ENCODE results near the gene TAF1D.
A peak's percentile ranks its signal among the peaks of the same experiment; 100 is the strongest.

Gene TAF1D

DNA sequence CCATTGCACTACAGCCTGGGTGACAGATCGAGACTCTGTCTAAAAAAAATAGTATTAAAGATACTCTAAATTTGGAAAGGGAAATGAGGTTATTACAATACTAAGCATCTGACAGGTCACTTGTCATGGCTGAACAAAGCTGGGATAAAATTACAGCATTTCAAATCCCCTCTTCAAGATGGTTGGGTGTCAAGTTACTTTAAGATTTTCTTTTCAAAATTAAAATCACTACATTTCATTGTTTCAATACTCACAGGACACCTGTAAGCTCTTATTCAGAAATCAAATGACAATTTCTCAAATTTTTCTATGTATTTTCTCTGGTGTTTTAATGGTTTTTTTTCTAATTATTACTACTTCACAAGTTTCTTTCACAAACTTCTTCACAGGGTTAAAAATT, 5.7 kb downstream of the TAF1D start:
- no CpG with 5 or more reads among the region's 1 CpG for WGBS, 2 experiments (ENCODE audit: insufficient coverage in 2 of 2)
- H3K27ac ChIP-seq (ENCODE audit: low read depth, low read length, severe bottlenecking), result no peak overlapping the region
- peaks cover 8% of the 10 kb centered on the region for H3K4me1 ChIP-seq (ENCODE audit: control insufficient read depth, insufficient read depth, low read length, poor library complexity, severe bottlenecking)
- H3K9me3 ChIP-seq (ENCODE audit: control insufficient read depth, low read length), result no peaks in the 10 kb centered on the region
- H3K36me3 ChIP-seq (ENCODE audit: control insufficient read depth, insufficient read depth, low read length), result peaks cover 84% of the 10 kb centered on the region
- H3K4me3 ChIP-seq (ENCODE audit: extremely low read depth, insufficient read depth, low read length, poor library complexity, severe bottlenecking), result no peak overlapping the region

- peaks cover 89% of the 10 kb centered on the region for H3K36me3 ChIP-seq (ENCODE audit: control insufficient read depth, insufficient read depth, low read length)
- H3K27ac ChIP-seq (ENCODE audit: low read depth, low read length, severe bottlenecking), result peak overlapping the region; percentile 3
- H3K9me3 ChIP-seq (ENCODE audit: control insufficient read depth, low read length), result no peaks in the 10 kb centered on the region
- WGBS, 2 experiments (ENCODE audit: insufficient coverage in 2 of 2), result 88% methylated on average over 1 of the region's 1 CpG; no CpG with 5 or more reads in 1 of the 2 experiments
- H3K4me1 ChIP-seq (ENCODE audit: control insufficient read depth, insufficient read depth, low read length, poor library complexity, severe bottlenecking), result peaks cover 8% of the 10 kb centered on the region
- H3K4me3 ChIP-seq (ENCODE audit: extremely low read depth, insufficient read depth, low read length, poor library complexity, severe bottlenecking), result no peak overlapping the region
Observed at GRCh38 chr11:93734427-93735222, 6.7 kb downstream of the TAF1D start.

- 93 to 94% methylated on average over 5 to 6 of the region's 6 CpGs for WGBS, 2 experiments (ENCODE audit: insufficient coverage in 2 of 2)
- H3K4me3 ChIP-seq (ENCODE audit: extremely low read depth, insufficient read depth, low read length, poor library complexity, severe bottlenecking), result no peak overlapping the region
- H3K9me3 ChIP-seq (ENCODE audit: control insufficient read depth, low read length), result no peaks in the 10 kb centered on the region
- H3K4me1 ChIP-seq (ENCODE audit: control insufficient read depth, insufficient read depth, low read length, poor library complexity, severe bottlenecking), result peaks cover 5% of the 10 kb centered on the region
- peak overlapping the region; percentile 52 for H3K27ac ChIP-seq (ENCODE audit: low read depth, low read length, severe bottlenecking)
- H3K36me3 ChIP-seq (ENCODE audit: control insufficient read depth, insufficient read depth, low read length), result peaks cover 93% of the 10 kb centered on the region
Observed at GRCh38 chr11:93733474-93733873, 7.8 kb downstream of the TAF1D start.

DNA sequence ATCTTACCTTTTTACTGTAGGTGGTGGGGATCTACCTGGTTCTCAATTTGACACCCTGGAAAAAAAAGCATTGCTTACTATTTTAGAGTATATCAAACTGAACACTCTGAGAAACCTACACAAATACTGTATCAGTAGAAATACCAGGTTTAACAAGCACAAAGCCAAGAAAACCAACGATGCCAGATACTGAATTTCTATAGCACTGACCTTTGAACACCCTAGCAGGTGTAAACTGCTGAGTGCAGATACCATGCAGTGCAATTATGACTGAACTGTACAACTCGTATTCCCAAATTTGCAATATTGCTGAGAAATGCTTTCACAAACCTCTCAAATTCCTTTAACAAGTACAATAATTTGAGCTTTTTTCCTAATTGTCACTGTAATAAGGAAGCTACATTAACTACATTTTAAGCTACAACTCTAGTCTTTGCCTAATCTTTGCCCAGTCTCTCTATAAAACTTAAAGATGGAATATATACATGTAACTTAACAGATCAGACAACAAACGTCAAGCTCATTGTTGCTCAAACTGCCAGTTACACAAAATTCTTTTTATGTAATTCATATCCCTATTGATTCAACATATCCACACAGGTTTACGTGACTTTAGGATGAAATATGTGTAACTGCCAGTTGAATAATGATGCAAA, 8.9 kb downstream of the TAF1D start:
- Histone ChIP-seq H3K4me3 (ENCODE audit: extremely low read depth, insufficient read depth, low read length, poor library complexity, severe bottlenecking) (no peak overlapping the region), H3K9me3 (ENCODE audit: control insufficient read depth, low read length) (no peaks in the 10 kb centered on the region), H3K36me3 (ENCODE audit: control insufficient read depth, insufficient read depth, low read length) (peaks cover 93% of the 10 kb centered on the region), H3K27ac (ENCODE audit: low read depth, low read length, severe bottlenecking) (no peak overlapping the region), H3K4me1 (ENCODE audit: control insufficient read depth, insufficient read depth, low read length, poor library complexity, severe bottlenecking) (peaks cover 4% of the 10 kb centered on the region)
- 95 to 100% methylated on average over 2 of the region's 4 CpGs for WGBS, 2 experiments (ENCODE audit: insufficient coverage in 2 of 2)

DNA sequence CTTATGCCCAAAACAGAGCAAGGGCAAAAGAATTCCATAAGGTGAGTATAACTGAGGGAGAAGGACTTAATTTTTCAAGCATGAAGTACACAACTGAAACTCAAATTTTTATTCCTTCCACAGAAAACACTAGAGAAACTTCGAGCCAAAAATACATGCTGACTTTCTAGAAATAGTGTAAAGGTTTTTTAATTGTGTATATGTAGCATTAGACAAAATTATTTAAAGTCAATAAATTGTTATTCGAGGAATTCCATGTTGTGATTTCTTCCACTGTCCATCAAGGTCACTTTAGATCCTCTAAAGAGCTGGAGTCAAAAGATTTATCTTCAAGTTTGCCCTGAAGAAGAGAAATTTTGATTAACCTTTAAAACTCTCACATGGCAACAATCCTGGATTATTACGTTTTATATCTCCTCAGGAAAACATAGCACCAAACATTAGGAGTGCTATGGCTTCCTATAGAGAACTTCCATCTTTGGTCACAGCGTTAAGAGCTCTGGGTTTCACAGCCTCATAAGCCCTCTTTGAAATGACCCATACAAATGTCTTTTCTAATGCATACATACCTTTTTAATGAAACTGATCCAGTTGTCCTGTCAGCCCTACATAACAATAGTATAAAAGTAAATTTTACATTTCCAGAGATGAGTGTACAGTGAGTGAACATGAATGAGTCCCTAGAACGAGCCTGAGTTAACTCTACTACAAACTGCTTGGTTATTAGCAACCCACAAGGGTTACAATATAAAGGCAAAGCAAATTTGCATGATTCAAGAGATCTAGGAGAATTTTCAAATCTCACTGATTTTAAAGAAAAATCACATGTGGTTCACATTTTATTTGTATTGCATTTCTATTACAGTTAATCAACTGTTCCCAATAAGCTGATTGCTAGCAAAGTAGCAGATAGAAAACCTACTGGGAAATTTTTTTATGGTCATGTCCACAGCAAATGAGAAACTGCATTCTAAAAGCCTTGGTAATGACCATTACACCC, 10.9 kb downstream of the TAF1D start:
- peak overlapping the region; percentile 25 for H3K27ac ChIP-seq (ENCODE audit: low read depth, low read length, severe bottlenecking)
- WGBS, 2 experiments (ENCODE audit: insufficient coverage in 2 of 2), result 94 to 100% methylated on average over 2 of the region's 5 CpGs
- peaks cover 96% of the 10 kb centered on the region for H3K36me3 ChIP-seq (ENCODE audit: control insufficient read depth, insufficient read depth, low read length)
- no peak overlapping the region for H3K4me3 ChIP-seq (ENCODE audit: extremely low read depth, insufficient read depth, low read length, poor library complexity, severe bottlenecking)
- peaks cover 2% of the 10 kb centered on the region for H3K4me1 ChIP-seq (ENCODE audit: control insufficient read depth, insufficient read depth, low read length, poor library complexity, severe bottlenecking)
- no peaks in the 10 kb centered on the region for H3K9me3 ChIP-seq (ENCODE audit: control insufficient read depth, low read length)

- WGBS, 2 experiments (ENCODE audit: insufficient coverage in 2 of 2), result 91 to 100% methylated on average over 1 to 4 of the region's 5 CpGs
- peaks cover 91% of the 10 kb centered on the region for H3K36me3 ChIP-seq (ENCODE audit: control insufficient read depth, insufficient read depth, low read length)
- H3K27ac ChIP-seq (ENCODE audit: low read depth, low read length, severe bottlenecking), result peak overlapping the region; percentile 25
Observed at GRCh38 chr11:93729129-93729616, 12.1 kb downstream of the TAF1D start.

DNA sequence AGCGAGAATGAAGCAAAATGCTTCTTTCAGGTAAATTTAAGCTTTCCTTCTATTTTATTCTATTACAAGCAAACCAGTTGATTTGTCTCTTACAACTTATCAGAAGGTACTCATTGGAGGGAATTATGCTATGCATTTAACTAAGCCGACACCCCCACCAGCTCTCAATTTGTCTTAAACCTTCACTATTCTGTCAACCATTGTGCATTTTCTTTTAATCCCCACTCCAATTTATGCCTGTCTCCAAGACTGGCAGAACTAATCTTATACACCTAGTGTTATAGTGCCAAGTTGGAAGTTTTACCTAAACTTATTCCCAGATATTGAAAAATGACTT, 12.5 kb downstream of the TAF1D start:
- peaks cover 90% of the 10 kb centered on the region for H3K36me3 ChIP-seq (ENCODE audit: control insufficient read depth, insufficient read depth, low read length)
- H3K4me3 ChIP-seq (ENCODE audit: extremely low read depth, insufficient read depth, low read length, poor library complexity, severe bottlenecking), result no peak overlapping the region
- H3K4me1 ChIP-seq (ENCODE audit: control insufficient read depth, insufficient read depth, low read length, poor library complexity, severe bottlenecking), result no peaks in the 10 kb centered on the region
- no peaks in the 10 kb centered on the region for H3K9me3 ChIP-seq (ENCODE audit: control insufficient read depth, low read length)
- peak overlapping the region; percentile 25 for H3K27ac ChIP-seq (ENCODE audit: low read depth, low read length, severe bottlenecking)
- no CpG with 5 or more reads among the region's 2 CpGs for WGBS, 2 experiments (ENCODE audit: insufficient coverage in 2 of 2)

More at GRCh38 chr11:93729129-93729616, 12.1 kb downstream of the TAF1D start:
- Histone ChIP-seq H3K4me1 (ENCODE audit: control insufficient read depth, insufficient read depth, low read length, poor library complexity, severe bottlenecking) (no peaks in the 10 kb centered on the region), H3K4me3 (ENCODE audit: extremely low read depth, insufficient read depth, low read length, poor library complexity, severe bottlenecking) (no peak overlapping the region), H3K9me3 (ENCODE audit: control insufficient read depth, low read length) (no peaks in the 10 kb centered on the region)

DNA sequence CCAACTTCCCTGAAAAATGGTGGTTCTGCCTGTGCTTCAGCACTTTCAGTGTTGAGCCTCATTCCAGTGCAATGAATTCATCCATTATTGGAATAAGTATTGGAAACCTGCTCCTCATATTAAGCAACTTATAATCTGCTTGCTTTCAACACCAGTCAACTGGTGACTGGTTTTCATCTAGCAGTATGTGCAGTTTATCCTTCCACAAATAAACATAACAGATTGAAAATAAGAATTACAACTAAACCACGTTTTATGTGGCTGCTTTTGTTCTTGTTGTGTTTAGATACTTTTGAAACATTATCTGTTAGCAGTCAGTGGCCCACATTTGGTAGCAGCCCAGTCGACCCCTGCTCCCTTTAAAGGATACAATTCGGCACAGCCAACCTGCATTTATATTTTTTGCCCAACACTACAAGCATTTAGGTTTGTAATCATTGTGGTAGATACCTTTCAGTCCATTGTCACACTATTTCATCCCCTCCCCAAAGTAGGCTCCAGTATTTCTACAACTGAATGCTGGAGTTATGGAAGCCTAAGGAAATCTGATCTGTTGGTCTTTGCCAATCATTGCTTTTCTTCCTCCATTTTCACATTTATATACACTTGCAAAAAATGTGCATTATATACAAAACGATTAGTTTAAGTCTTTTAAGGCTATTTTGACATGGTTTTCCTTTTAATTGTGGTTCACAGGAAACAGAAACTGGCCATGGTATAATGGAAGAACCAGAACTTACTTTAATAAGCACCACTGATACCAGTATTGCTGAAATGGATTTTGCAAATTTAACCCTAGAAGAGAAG, 13.1 kb downstream of the TAF1D start:
- Histone ChIP-seq H3K4me3 (ENCODE audit: extremely low read depth, insufficient read depth, low read length, poor library complexity, severe bottlenecking) (no peak overlapping the region), H3K4me1 (ENCODE audit: control insufficient read depth, insufficient read depth, low read length, poor library complexity, severe bottlenecking) (no peaks in the 10 kb centered on the region), H3K9me3 (ENCODE audit: control insufficient read depth, low read length) (no peaks in the 10 kb centered on the region), H3K36me3 (ENCODE audit: control insufficient read depth, insufficient read depth, low read length) (peaks cover 90% of the 10 kb centered on the region), H3K27ac (ENCODE audit: low read depth, low read length, severe bottlenecking) (peak overlapping the region; percentile 25)
- no CpG with 5 or more reads among the region's 4 CpGs for WGBS, 2 experiments (ENCODE audit: insufficient coverage in 2 of 2)

DNA sequence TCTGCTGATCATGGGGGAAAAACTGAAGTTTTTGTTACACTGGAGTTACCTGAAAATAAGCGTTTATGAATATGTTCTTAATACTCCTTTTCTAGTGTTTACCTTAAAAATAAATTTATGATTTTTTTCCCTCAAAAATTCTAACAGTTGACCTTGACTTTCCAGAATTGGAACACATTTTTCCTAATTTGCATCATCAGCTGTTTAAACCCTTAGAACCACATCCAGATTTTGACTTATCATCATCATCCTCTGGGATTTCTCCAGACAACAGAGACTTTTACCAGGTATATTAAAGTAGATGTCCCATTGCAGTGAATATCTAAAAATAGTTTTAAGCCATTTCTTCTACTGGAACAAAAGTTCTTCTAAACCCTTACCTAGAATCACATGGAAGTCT, 17.2 kb downstream of the TAF1D start:
- no CpG with 5 or more reads among the region's 1 CpG for WGBS, 2 experiments (ENCODE audit: insufficient coverage in 2 of 2)
- H3K9me3 ChIP-seq (ENCODE audit: control insufficient read depth, low read length), result no peaks in the 10 kb centered on the region
- H3K4me1 ChIP-seq (ENCODE audit: control insufficient read depth, insufficient read depth, low read length, poor library complexity, severe bottlenecking), result no peaks in the 10 kb centered on the region
- H3K4me3 ChIP-seq (ENCODE audit: extremely low read depth, insufficient read depth, low read length, poor library complexity, severe bottlenecking), result no peak overlapping the region
- H3K27ac ChIP-seq (ENCODE audit: low read depth, low read length, severe bottlenecking), result no peak overlapping the region
- H3K36me3 ChIP-seq (ENCODE audit: control insufficient read depth, insufficient read depth, low read length), result peaks cover 90% of the 10 kb centered on the region

DNA sequence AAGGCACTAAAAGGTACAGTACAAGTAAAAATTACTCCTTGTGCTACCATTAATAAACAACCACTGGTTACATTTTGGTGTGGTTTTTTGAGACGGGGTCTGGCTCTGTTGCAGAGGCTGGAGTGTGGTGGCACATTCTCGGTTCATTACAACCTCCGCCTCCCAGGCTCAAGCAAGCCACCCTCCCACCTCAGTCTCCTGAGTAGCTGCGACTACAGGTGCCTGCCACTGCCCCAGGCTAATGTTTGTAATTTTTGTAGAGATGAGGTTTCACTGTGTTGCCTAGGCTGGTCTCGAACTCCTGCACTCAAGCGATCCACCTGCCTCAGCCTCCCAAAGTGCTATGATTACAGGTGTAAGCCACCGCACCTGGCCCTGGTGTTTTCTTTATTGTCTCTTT, 20.8 kb downstream of the TAF1D start:
- H3K36me3 ChIP-seq (ENCODE audit: control insufficient read depth, insufficient read depth, low read length), result peaks cover 80% of the 10 kb centered on the region
- no peaks in the 10 kb centered on the region for H3K4me1 ChIP-seq (ENCODE audit: control insufficient read depth, insufficient read depth, low read length, poor library complexity, severe bottlenecking)
- H3K9me3 ChIP-seq (ENCODE audit: control insufficient read depth, low read length), result no peaks in the 10 kb centered on the region
- no peak overlapping the region for H3K27ac ChIP-seq (ENCODE audit: low read depth, low read length, severe bottlenecking)
- WGBS, 2 experiments (ENCODE audit: insufficient coverage in 2 of 2), result 98 to 100% methylated on average over 3 to 4 of the region's 7 CpGs
- no peak overlapping the region for H3K4me3 ChIP-seq (ENCODE audit: extremely low read depth, insufficient read depth, low read length, poor library complexity, severe bottlenecking)

Data from mesodermal cell (in vitro differentiated cells).